CD4-positive, alpha-beta T cell treated with Interleukin-4 for 4 hours (primary cell): ENCODE results near the gene COL24A1.

ENCODE experiments used
- DNase-seq: peaks from one replicate; pipeline ENCODE4 v3.0.0-alpha.2; 2020

Gene COL24A1

DNA sequence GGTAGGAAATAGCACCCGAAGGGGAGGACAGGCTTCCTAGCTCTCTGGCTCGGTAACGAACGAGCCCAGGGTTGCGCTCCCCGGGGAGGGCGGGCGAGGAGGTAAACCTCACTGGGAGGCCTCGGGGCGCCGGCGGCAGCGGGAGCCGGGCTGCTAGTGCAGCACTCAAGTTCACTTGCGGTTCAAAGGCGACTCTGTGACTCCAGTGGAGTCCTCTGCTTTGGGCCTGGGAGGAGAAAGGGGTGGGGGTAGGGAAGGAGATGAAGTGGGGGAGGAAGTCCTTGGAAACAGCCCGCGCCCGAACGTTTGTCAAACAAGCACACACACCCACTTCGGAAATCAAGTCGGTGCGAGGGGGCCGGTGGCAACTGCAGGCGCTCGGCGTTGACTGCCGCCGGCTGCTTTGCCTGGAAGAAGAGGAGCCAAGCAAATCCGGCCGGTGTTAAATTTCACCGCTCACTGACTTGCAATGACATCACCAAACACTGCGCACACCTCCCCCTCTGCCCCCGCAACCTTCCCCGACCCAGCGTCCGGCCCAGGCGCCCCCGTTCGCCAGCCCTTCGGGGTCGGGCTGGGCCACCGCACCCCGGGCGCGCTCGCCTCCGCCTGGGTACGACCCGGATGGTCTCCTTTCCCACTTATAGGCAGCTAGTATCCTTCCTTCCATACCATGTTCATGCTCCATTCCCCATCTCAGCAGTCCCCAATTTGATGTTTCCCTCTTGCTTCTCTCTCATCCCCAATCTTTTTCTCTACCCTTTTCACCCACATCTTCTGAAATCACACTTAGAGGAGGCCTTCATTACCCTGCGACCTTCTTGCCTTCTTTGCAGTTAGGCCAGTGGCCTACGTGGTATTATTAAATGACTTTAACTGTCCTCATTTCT is at the start of gene COL24A1:
Gene COL24A1, minus strand, starts transcription at position 207 of the 890 bp plus-strand sequence. CDS start 376 bp downstream, outside the sequence.
- no peak for DNase-seq

DNA sequence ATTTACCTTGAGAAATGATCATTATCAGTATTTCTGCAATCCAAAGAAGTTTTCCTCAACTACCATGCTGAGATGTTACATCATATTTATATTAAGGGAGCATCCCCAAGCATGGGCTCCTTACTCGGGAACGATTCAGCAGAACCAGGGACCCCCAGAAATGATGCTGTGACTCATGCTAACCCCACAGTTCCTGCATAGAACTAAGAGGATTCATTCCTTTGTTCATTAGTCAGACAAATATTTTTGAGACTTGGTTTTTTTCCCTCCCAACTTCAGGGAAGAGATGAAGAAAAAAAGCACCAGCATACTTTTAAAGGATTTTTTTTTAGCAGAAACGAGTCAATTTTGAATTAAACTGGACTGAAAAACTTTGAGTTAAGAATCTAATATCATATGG is 49.2 kb upstream of the COL24A1 start:
- DNase-seq = no peak

DNA sequence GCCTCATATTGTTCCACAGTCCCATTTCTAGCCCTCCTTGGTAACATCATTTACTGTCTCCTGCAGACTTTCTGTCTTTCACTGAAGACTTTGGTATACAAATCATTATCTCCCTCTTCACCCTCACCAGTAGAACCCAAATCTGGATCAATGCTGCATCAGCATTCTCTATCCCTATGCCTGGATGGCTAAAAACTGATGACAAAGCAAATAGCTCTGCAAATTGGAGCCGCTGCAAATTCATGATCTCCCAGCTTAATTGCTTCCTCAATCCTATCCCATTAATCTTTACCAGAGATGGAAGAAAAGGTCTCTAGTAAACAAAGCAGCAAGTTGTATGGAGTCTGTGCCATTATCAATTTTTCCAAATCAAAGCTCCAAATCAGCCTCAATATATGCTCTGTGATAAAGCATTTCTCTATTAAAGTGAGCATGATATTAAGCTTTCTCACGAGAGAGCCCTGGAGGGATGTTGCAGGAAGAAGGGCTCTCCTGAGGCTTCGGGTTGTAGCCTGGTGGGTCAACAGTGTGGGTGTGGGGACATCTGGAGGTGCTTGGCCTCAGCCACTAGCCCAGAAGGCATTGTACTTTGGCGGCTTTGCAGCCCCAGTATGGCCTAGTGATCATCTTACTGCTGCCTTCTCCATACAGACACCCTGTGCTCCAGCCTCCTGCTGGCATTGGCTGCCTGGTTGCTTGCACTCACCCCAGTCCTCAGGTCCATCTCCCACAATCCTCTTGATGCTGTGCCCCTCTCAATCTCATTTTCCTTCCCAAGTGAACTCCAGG is 46.2 kb upstream of the COL24A1 start:
- DNase-seq = no peak

DNA sequence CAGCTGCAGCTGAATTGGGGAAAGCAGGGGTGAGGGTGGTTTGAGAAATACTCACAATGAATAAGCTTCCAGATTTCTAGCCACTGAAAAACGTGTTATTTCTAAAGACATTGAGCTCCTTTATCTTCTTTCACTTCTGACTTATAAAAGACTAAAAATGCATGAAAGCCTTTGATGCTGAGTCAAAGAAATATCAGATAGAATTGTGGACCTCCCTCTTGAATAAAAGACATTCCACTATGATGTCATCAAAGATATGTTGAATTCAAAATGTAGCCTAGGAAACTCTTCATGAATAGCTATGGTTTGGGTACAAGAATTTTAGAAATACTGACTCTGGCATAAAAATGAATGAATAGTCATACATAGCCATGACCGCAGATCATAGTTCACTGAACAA is 44.7 kb upstream of the COL24A1 start:
- no peak for DNase-seq

DNA sequence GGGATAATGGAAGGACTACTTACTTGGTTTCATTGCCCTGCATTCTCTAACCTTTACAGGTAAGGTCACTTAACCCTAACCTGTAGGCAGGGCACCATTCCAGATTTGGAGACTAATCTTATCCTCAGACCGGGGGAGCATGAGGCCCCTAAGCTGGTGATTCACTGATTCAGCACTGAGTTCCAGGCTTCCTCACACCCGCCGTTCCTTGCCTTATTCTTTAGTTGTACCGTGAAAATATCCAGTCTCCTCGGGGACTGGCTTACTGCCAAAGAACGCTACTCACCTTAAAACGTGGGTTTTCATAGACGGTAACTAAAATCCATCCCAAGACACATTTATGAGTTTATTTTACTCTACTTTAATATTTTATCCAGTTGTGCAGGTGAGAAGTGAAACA is 44.3 kb upstream of the COL24A1 start:
- no peak for DNase-seq

DNA sequence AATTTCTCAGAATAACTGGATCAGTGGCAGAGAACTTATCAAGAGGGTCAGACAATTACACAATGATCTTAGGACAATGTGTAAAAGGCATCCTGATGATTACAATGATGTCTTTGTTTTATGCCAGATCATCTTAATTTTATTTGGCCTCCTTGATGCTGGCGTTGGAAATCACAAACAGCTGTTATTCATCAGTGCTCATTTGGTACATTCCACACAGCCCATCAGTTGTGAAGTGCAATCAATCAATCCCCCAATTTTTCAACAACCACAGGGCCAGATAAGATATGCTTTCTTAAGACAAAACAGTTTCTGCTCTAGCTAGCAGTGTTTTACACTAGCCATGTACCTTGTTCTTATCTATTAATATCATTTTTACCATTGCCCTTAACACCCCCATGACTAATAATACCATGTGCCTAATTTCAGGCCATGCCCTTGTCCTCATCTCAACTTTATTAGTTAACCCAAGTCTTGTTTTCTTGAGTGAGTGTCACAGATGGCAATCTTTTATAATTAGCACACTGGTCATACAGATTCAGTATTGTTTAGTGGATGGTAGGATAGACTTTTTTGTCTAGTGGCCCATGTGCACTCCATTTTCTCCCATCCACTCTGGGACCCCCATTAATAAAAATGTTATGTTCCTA is 40.8 kb upstream of the COL24A1 start:
- DNase-seq = no peak

DNA sequence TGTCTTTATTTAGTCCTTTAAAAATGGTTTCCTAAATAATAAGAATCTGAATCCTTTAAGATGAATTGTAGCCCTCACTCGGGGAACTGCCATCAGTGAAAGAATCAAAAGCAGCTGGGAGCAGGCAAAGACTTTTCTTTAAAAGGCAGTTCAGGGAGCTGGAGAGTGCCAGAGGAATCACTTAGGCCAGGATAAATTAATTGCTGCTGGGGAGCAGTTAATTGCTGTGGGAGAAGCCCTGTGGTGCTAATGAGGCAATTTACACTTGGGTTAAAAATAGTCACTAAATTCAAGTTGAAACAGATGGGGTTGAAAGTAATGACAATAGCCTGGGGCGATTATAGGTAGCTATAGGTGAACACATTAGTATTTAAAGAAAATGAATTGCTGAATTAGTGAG is 38.7 kb upstream of the COL24A1 start:
- no peak for DNase-seq

DNA sequence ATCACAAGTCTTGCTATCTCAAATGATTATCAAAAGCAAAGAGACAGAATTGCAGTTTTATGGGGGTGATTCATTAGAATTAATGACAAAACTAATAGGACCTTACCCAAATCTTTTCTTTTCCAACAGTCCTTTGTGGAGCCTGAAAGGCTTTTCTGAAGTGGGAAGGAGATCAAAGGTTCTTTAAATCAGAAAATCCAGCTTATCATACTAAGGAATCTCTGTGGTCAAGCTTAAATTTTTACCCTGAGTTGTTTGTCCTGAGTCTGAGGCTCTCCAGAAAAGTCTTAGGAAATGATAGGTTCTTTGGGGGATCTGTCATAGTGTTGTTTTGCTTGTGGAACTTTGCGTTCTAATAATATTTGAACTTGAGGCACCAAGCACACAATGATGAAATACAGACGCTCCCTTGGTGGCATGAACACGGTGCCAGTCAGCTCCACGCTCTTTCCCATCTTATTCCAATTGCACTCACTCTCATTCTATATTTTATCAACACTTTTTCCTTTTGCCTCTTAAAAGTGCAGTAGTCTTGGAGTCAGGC is 38.0 kb upstream of the COL24A1 start:
- DNase-seq = no peak

DNA sequence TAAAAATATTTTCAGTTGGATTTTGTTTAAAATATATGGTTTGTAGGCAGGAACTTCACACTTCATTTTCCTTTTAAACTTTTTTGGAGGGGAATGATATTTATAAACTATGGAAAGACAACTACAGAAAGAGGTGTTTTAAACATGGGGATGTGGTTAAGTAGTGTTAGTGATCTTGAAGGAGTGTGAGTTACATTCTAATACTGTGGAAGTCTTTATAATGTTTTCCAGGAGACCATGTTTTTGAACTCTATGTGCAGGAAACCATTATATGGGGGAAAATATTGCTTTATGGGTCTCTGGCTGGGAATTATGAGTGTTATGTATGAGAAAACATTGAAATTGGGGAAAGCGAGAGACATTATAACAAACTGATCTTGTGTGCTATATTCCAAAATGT is 35.8 kb upstream of the COL24A1 start:
- no peak for DNase-seq

DNA sequence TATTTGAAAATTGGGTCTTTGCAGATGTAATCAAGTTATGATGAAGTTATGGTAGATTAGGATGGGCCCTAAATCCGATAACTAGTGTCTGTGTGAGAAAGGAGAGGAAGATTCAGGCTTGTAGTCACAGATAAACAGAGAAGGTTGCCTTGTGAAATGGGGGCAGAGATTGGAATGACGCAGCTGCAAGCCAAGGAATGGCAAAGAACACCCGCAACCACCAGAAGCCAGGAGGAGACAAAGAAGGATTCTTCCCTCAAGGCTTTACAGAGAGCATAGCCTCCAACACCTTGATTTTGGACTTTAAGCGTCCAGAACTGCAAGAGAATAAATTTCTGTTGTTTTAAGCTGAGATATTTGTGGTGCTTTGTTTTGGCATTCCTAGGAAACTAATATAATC is 35.4 kb upstream of the COL24A1 start:
- no peak for DNase-seq

DNA sequence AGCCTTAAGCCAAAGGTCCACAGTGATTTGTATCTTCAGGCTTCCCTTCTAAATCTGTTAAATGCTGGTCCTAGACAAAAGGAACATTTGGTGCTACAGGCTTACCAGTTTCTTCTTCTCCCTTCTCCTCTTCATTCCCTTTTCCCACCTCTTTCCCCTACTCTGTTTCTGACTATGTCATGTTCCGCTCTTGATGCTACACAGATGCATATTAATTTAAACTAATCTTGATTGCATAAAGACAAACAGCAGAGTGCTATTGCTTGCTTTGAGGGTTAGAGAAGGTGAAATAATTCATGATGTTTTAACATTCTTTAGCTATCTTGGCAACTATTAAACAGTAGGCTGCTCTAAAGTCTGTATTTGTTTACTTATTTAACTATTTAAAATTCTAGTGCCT is 34.3 kb upstream of the COL24A1 start:
- DNase-seq = no peak

DNA sequence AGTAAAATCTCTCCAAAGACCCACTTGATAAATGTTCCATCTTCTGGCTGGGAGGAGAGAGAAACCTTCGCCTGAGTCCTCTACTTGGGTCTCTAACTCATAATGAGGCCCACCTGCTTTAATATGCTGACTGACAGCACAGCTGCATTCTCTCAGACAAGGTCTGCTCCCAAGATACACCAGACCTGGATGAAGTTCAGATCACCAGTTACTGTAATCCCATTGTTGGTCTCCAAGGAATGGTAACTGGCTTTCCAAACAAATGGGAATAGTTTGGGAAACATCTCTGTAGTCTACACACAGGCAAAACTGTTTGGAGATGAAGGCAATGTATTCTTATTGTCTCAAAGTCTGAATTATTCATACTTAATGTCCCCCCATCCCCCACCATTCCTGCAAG is 27.9 kb upstream of the COL24A1 start:
- DNase-seq = no peak

DNA sequence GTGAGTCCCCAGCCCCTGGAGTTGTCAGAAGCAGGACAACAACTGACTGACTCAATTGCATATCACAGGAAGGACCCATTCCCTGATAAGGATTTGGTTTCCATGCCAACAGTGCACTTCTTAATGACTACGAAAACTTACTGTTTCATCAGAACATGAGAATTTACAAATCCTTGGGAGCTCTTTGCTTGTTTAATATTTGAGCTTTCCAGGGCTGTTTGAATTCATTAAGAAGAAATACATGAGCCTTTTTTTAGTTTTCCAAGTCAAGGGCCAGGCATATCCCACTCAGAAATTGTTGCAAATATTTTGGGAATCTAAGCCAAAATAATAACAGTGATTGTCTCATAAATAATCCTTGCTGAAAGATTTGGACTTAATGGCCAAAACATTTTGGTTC is 27.2 kb upstream of the COL24A1 start:
- DNase-seq = no peak

DNA sequence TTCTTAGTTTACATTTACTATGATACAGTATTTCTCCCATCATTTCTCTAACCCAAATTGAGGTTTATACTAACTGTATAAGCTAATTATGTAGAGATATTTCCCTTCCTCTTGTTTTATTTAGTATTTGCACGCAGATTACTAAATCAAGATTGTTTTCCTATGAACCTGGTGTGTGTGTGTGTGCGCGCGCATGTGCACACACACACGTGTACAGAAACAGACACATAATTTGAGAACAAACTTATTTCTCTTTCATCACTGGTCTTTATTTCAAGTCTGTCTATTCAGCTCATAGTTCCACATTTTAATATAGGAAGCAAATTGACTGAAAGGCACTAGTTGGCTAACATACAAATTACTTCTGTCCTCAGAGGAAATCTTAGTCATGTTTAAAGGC is 19.7 kb upstream of the COL24A1 start:
- DNase-seq = no peak

DNA sequence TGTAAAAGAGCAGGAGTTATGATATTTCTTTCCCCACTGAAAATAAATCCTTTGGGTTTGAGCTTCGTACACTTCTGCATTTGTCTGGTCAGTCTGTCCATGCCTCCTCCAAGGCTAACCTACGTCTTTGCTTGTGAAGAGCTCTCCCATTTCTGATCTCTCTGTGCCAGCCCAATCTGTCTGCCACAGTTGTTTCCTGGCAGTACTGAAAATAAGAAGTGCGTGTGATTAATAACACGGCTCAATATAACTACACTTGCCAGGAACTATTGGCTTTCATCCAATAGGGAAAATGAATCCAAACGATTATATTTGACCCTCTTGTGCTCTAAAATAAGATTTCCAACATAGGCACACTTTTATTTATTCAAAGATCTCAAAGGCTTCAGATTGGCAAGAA is 19.2 kb upstream of the COL24A1 start:
- no peak for DNase-seq

DNA sequence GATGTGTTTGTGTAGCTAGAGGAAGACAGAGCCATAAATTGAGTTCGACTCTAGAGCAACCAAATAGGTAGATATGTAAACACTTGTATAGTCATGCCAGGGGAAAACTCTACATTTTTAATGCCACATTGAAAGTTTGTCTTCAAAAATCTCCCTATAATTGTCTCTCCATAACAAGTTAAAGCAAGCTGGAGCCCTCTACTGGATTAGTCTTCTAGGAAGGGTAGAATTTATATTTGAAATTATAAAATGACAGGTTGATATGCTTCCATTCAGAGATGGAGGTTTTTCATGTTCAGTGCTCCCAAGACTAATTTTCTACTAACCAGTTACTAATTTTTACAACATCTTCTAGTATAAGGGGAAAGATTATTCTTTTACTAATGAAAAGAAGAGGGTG is 13.1 kb upstream of the COL24A1 start:
- DNase-seq = no peak

DNA sequence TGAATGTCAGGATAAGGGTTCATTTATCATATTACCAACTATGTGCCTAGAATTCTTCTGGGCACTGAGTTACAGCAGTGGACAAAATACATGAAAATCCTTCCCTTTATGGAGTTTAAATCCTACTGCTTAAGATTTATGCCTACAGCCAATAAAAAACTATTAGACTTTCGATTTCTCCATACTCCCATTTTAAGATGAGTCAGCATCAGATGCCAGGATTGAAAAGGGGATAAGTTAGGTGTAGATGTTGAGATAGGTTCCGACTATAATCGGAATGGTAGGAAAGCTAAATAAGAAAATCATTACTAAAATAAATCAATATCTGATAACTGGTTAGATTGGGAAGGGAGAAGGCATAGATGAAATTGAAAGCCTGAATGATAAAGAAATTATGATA is 3.2 kb upstream of the COL24A1 start:
- DNase-seq = no peak

DNA sequence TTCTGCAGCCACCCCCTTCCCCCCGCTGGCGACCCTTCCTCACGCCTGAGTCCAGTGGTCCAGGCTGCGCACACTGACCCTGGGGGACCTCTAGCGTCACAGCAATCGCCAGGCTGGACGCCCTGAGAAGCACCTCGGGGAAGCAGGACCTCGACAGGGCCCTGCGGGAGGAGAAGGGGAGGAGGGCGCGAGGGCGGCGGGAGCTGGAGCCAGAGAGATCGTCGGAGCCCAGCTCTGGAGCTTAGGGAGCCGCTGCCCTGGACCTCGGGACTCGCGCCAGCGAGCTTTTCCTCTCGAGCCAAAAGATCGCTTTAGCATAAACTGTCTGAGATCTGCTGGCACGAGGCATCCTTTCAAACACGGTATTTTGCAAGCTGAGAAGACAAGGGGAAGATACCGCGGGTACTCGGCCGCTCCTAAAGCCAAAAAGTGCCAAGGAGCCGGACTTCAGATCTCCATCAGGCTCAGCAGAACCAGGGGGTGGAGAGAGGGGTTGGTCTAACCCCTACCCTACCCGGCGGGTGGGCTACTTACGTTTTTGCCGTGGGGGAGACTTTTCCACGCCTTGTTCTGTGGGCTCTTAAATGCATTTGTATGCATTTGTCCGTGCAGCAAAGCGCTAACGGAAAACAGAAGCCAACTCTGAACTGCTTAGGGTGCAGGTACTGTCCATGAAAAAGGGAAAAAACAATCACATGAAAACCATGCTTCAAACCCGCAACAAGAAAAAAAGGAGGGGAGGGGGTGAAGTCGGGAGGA is 586 bp downstream of the COL24A1 start:
- no peak for DNase-seq

DNA sequence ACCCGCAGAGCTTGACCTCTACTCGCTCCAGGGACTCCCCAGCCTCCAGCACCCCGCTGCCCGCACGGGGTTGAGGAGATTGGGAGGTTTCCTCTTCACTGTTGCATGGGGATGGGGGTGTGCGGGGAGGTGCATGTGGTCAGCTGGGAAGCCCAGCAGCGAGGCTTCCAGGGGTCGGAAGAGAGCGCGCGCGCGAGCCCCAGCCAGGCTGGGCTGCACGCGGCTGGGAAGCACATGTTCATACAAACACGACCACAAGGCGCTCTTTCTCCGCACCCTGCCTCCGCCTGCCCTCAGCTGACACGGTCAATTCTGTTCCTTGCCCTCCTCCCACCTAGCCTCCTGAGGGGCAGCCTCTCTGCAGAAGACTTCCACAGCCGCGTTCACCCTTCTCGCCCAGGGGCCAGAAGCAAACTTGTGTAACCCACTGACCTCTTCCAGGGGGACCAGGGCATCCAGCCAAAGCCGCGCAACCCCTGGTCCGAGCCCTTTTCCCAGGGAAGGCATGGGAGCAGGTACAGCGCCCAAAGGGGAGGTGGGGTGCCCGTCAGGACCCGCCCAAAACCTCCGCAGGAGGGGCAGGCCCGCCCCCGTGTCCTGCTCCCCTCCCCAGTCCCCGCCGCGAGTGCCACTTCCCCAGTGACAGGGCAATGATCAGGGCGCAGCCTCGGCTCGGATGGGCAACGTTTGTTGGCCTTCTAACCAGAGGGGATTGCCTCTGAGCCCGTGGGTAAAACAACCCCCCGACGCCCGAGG is 1.3 kb downstream of the COL24A1 start:
- no peak for DNase-seq

DNA sequence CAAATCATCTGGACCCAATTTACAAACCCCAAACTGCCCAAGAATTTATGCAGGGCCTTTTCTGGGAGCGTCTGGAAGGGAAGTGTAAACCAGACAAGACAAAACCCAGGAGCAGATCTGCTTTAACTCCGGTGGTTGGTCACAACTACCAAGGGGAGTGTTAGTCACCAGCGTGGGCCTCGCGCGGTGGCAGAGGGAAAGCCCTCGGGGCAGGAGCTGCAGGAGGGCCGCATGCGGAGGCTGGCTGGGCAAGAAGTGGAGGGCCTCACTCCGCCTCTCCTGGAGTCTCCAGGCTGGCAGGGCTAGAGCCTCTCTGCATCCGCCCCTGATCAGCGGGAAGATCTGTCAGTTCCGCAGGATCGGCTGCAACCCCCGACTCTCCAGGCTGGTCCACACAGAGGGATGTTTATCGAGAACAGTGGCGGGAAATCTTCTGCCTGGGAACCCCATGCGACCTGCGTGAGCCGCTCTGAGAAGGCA is 2.0 kb downstream of the COL24A1 start:
- DNase-seq = no peak

DNA sequence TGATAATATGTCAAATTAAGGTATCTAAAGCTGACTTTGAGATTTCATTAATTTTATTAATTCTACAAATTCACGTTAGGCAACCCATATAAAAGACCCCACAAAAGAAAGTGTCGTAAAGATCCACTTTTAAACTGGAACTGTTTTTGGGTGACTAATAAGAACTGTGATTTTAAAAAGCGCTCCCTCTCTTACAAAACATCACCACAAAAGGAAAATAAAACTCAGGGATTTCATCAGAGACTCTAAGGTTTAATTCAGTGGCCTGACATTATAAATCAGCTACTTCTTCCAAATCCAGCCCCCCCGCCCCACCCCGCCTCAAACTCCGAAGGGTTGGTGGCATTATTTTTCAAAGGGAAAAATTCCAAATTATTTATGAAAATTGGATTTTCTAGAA is 2.7 kb downstream of the COL24A1 start:
- DNase-seq = no peak

DNA sequence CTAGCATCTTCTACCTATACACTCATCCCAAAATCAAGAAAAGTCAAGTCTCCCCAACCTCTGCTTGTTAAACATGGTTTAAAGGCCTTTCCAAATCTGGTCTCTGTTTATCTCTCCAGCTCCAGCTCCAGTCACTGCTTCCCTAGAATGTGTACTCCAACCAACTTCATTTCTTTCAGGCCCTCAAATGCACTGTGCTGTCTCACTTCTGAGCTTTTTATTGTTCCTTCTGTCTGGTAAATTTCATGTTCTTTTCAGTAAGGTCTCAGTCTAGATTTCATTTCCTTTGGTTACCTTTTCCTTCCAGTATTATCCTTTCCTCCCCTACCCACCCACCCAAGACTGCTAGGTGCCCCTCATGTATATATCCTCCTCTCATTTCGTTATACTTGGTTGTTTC is 3.7 kb downstream of the COL24A1 start:
- no peak for DNase-seq
